Thyroid gland (tissue), 4 donors: ENCODE data around the gene CXCL12. TPM values are rescaled to one million over a fixed set of nuclear protein-coding genes. Genes with fewer than 3 reads are reported as not detected.

Source experiments
- DNase-seq, 2 donors: peaks; one replicate each; pipeline ENCODE4 v3.0.0-alpha.2; 2019
- H3K27ac ChIP-seq, 3 donors: fragments of 200-600 bp; sonication (generic); 1 replicate in 2 of 3; 2 replicates in 1 of 3; pipeline ENCODE4 v1.5.1; 2016 to 2019; ENCODE audit warnings: mild to moderate bottlenecking in 1 of 3, moderate library complexity in 1 of 3
- H3K27me3 ChIP-seq: fragments of 200-600 bp; sonication (generic); one replicate; pipeline ENCODE4 v1.5.1; 2019
- H3K36me3 ChIP-seq, 2 donors: fragments of 200-600 bp; sonication (generic); one replicate each; pipeline ENCODE4 v1.5.1; 2016 to 2019
- H3K4me1 ChIP-seq, 2 donors: fragments of 200-600 bp; sonication (generic); one replicate each; pipeline ENCODE4 v1.5.1; 2017 to 2019
- H3K4me3 ChIP-seq, 3 donors: fragments of 200-600 bp; sonication (generic); replicated peaks in 1 of 3; 1 replicate in 2 of 3; 2 replicates in 1 of 3; pipeline ENCODE4 v1.5.1; 2016; ENCODE audit warnings: mild to moderate bottlenecking in 1 of 3
- H3K9me3 ChIP-seq: fragments of 200-600 bp; sonication (generic); one replicate; pipeline ENCODE4 v1.5.1; 2017
- CTCF ChIP-seq, 6 experiments: fragments of 200-600 bp in 3 of 6; fragments of 450-650 bp in 3 of 6; sonication (generic) in 3 of 6; IDR thresholded peaks; one replicate each; pipeline ENCODE4 v1.5.1; 2016 to 2019; ENCODE audit warnings: antibody characterized with exemption in 6 of 6, mild to moderate bottlenecking in 2 of 6, inconsistent platforms in 1 of 6, moderate library complexity in 1 of 6
- POLR2A ChIP-seq, 2 donors: fragments of 450-650 bp; IDR thresholded peaks; one replicate each; pipeline ENCODE4 v1.6.1; 2017; ENCODE audit warnings: antibody characterized with exemption in 2 of 2, mild to moderate bottlenecking in 2 of 2, moderate library complexity in 1 of 2
- WGBS, 2 donors: methylation state at CpG; one replicate each; pipeline ENCODE4 v1.1.5; 2017; 5-methylcytosine and 5-hydroxymethylcytosine counted together
- intact Hi-C: fragments of 100-400 bp; cut with DNase I; formaldehyde crosslinking; loops from one replicate; pipeline ENCODE4 v1.15.1; 2023
- total RNA-seq, 4 donors: library from RNA; depleted of rRNA; stranded (reverse); fragments of >200 nt; gene quantifications; one replicate each; pipeline ENCODE4 v1.2.3, GENCODE V29; 2016

Gene CXCL12
- total RNA-seq, 4 donors from 2014 or later, result 32.4 to 88.0 (median 47.6) TPM

- TF ChIP-seq POLR2A (IDR thresholded peaks at IDR 0.05) (no peak), CTCF (IDR thresholded peaks at IDR 0.05) (no peak)
Measured at GRCh38 chr10:44424957-44425356, 40.1 kb upstream of the CXCL12 start.

GRCh38 chr10:44424298-44424697 is 39.4 kb upstream of the CXCL12 start:
- Histone ChIP-seq H3K27ac (no peak overlapping the region), H3K27me3 (no peaks in the 10 kb centered on the region), H3K9me3 (no peaks in the 10 kb centered on the region), H3K4me1 (no peaks in the 10 kb centered on the region), H3K36me3 (no peaks in the 10 kb centered on the region), H3K4me3 (no peak overlapping the region)
- 55 to 80% methylated on average over 5 of the region's 5 CpGs for WGBS, 2 donors
- intact Hi-C loops, result no loop called here
- no peak for DNase-seq
- TF ChIP-seq POLR2A (IDR thresholded peaks at IDR 0.05), result no peak
- TF ChIP-seq CTCF (IDR thresholded peaks at IDR 0.05), result no peak

More at GRCh38 chr10:44424957-44425356, 40.1 kb upstream of the CXCL12 start:
- H3K27me3 ChIP-seq, result no peaks in the 10 kb centered on the region
- no peaks in the 10 kb centered on the region for H3K9me3 ChIP-seq
- intact Hi-C loops, result no loop called here
- H3K4me1 ChIP-seq, result no peaks in the 10 kb centered on the region
- H3K36me3 ChIP-seq, result no peaks in the 10 kb centered on the region
- no peak overlapping the region for H3K4me3 ChIP-seq
- no peak for DNase-seq
- 69 to 77% methylated on average over 13 of the region's 13 CpGs for WGBS, 2 donors
- H3K27ac ChIP-seq, result no peak overlapping the region

GRCh38 chr10:44422570-44423101 is 37.7 kb upstream of the CXCL12 start:
- no peak overlapping the region for H3K27ac ChIP-seq
- no peaks in the 10 kb centered on the region for H3K27me3 ChIP-seq
- H3K9me3 ChIP-seq, result no peaks in the 10 kb centered on the region
- no peak overlapping the region for H3K4me3 ChIP-seq
- H3K36me3 ChIP-seq, result no peaks in the 10 kb centered on the region
- no peaks in the 10 kb centered on the region for H3K4me1 ChIP-seq
- 73 to 82% methylated on average over 8 of the region's 8 CpGs for WGBS, 2 donors
- TF ChIP-seq CTCF (IDR thresholded peaks at IDR 0.05), result no peak
- TF ChIP-seq POLR2A (IDR thresholded peaks at IDR 0.05), result no peak
- DNase-seq, result no peak
- intact Hi-C loops, result no loop called here

- TF ChIP-seq CTCF (IDR thresholded peaks at IDR 0.05) (no peak), POLR2A (IDR thresholded peaks at IDR 0.05) (no peak)
- intact Hi-C loops, result no loop called here
- no peak overlapping the region for H3K27ac ChIP-seq
- no peaks in the 10 kb centered on the region for H3K4me1 ChIP-seq
- no peaks in the 10 kb centered on the region for H3K36me3 ChIP-seq
- no peak overlapping the region for H3K4me3 ChIP-seq
- WGBS, 2 donors, result 93 to 100% methylated on average over 2 of the region's 2 CpGs
- no peak for DNase-seq
- H3K27me3 ChIP-seq, result no peaks in the 10 kb centered on the region
- H3K9me3 ChIP-seq, result no peaks in the 10 kb centered on the region
Measured at GRCh38 chr10:44422153-44422552, 37.3 kb upstream of the CXCL12 start.

- no peaks in the 10 kb centered on the region for H3K4me1 ChIP-seq
- no peak overlapping the region for H3K27ac ChIP-seq
- WGBS, 2 donors, result 65 to 79% methylated on average over 2 of the region's 2 CpGs
- DNase-seq, result no peak
- no peaks in the 10 kb centered on the region for H3K9me3 ChIP-seq
- no peaks in the 10 kb centered on the region for H3K36me3 ChIP-seq
- H3K27me3 ChIP-seq, result no peaks in the 10 kb centered on the region
- TF ChIP-seq POLR2A (IDR thresholded peaks at IDR 0.05) (no peak), CTCF (IDR thresholded peaks at IDR 0.05) (no peak)
- no peak overlapping the region for H3K4me3 ChIP-seq
- intact Hi-C loops, result no loop called here
Measured at GRCh38 chr10:44419790-44420549, 35.1 kb upstream of the CXCL12 start.
